Tibial artery (tissue), 4 donors: ENCODE data around the gene BRF1.

Source experiments
- DNase-seq, 2 donors: peaks; one replicate each; pipeline ENCODE4 v3.0.0-alpha.2; 2019
- H3K27ac ChIP-seq, 2 donors: fragments of 200-600 bp; sonication (generic) in 1 of 2; 1 replicate in 1 of 2; 2 replicates in 1 of 2; pipeline ENCODE4 v1.5.1; 2018 to 2019; ENCODE audit warnings: mild to moderate bottlenecking in 1 of 2
- H3K27me3 ChIP-seq, 2 donors: fragments of 200-600 bp; sonication (generic) in 1 of 2; one replicate each; pipeline versions ENCODE4 v1.5.1 to v1.6.0; 2016 to 2019
- H3K36me3 ChIP-seq, 3 donors: fragments of 200-600 bp; sonication (generic) in 2 of 3; one replicate each; pipeline ENCODE4 v1.5.1; 2016 to 2019; ENCODE audit warnings: mild to moderate bottlenecking in 2 of 3
- H3K4me1 ChIP-seq, 4 donors: fragments of 200-600 bp; sonication (generic) in 2 of 4; 1 replicate in 3 of 4; 2 replicates in 1 of 4; pipeline ENCODE4 v1.5.1; 2016 to 2019
- H3K4me3 ChIP-seq, 2 donors: fragments of 200-600 bp; sonication (generic) in 1 of 2; 1 replicate in 1 of 2; 2 replicates in 1 of 2; pipeline ENCODE4 v1.5.1; 2018 to 2019; ENCODE audit warnings: mild to moderate bottlenecking in 2 of 2
- H3K9me3 ChIP-seq, 3 donors: fragments of 200-600 bp; sonication (generic) in 1 of 3; one replicate each; pipeline ENCODE4 v1.5.1; 2016 to 2019
- intact Hi-C: fragments of 100-400 bp; cut with DNase I; formaldehyde crosslinking; loops from one replicate; pipeline ENCODE4 v1.15.0; 2023; ENCODE audit warnings: low total_unique reads
- TF ChIP-seq, protein P1 (sequence below), 2 experiments: fragments of 200-600 bp in 1 of 2; fragments of 450-650 bp in 1 of 2; IDR thresholded peaks; one replicate each; pipeline ENCODE4 v1.5.1; 2017 to 2019; ENCODE audit warnings: antibody characterized with exemption in 2 of 2, mild to moderate bottlenecking in 1 of 2, moderate library complexity in 1 of 2

BRF1 gene, protein sequence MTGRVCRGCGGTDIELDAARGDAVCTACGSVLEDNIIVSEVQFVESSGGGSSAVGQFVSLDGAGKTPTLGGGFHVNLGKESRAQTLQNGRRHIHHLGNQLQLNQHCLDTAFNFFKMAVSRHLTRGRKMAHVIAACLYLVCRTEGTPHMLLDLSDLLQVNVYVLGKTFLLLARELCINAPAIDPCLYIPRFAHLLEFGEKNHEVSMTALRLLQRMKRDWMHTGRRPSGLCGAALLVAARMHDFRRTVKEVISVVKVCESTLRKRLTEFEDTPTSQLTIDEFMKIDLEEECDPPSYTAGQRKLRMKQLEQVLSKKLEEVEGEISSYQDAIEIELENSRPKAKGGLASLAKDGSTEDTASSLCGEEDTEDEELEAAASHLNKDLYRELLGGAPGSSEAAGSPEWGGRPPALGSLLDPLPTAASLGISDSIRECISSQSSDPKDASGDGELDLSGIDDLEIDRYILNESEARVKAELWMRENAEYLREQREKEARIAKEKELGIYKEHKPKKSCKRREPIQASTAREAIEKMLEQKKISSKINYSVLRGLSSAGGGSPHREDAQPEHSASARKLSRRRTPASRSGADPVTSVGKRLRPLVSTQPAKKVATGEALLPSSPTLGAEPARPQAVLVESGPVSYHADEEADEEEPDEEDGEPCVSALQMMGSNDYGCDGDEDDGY

DNA sequence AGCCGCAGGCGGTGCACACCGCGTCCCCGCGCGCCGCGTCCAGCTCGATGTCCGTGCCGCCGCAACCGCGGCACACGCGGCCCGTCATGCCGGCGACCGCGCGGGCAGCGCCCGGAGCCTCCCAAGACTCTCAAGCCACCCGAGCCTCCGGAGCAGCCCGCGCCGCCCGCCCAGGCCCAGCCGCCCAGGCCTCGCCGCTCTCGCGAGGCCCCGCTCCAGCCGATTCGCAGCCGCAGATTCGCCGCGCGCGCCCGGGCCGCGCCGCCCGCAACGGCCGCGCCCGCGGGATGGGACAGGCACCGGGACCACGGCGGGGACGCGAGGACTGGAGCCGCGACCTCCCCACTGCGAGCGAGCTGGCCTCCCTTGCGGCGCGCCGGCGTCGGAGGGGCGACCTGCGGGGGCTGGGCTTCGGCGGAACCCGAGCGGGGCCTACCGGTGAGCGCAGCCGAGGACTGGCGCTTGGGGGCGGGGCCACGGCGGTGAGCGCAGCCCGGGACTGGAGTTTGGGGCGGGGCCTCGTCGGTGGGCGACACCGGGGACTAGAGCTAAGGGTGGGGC, at the start of gene BRF1:
Gene BRF1 (minus strand): TSS at position 460 of the 561 bp plus-strand sequence. CDS start 372 bp downstream, at position 88.
- Histone ChIP-seq H3K9me3 (no peaks in the 10 kb centered on the region), H3K4me3 (peak within 1 kb of the TSS; percentile 60 to 69), H3K36me3 (no peaks in the 10 kb centered on the region), H3K27ac (peak within 1 kb of the TSS; percentile 85 to 87), H3K27me3 (no peaks in the 10 kb centered on the region), H3K4me1 (peaks cover 0 to 23% (median 15%) of the 10 kb centered on the region in 4 donors)
- peak; percentile 95 to 97 for DNase-seq
- intact Hi-C loops, result loop anchor here (10.0 kb wide), 1 partner anchor 194 kb away; the partner anchor contains the start of gene TEDC1
- TF ChIP-seq, protein P1, sequence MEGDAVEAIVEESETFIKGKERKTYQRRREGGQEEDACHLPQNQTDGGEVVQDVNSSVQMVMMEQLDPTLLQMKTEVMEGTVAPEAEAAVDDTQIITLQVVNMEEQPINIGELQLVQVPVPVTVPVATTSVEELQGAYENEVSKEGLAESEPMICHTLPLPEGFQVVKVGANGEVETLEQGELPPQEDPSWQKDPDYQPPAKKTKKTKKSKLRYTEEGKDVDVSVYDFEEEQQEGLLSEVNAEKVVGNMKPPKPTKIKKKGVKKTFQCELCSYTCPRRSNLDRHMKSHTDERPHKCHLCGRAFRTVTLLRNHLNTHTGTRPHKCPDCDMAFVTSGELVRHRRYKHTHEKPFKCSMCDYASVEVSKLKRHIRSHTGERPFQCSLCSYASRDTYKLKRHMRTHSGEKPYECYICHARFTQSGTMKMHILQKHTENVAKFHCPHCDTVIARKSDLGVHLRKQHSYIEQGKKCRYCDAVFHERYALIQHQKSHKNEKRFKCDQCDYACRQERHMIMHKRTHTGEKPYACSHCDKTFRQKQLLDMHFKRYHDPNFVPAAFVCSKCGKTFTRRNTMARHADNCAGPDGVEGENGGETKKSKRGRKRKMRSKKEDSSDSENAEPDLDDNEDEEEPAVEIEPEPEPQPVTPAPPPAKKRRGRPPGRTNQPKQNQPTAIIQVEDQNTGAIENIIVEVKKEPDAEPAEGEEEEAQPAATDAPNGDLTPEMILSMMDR (IDR thresholded peaks at IDR 0.05), result no peak

DNA sequence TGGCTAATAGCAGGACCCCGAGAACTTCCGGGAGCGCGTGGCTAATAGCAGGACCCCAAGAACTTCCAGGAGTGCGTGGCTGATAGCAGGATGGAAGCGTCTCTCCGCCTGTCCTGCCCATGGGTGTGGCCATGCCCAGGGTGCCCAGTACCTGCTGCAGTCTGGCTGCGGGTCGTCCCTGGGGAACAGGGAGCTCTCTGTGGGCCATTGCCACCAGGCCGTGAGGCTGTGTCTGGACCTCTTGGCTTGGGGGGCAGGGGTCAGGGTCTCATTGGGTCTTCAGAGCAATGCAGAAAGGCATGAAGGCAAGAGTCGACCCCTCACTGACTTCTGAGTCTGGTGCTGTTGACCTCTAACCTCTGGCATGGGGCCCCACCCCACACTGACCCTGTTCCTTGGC, 49.2 kb upstream of the BRF1 start:
- Histone ChIP-seq H3K4me3 (no peak overlapping the region), H3K36me3 (peaks cover 0 to 37% (median 13%) of the 10 kb centered on the region in 3 donors), H3K9me3 (no peaks in the 10 kb centered on the region), H3K4me1 (no peaks in the 10 kb centered on the region), H3K27me3 (no peaks in the 10 kb centered on the region), H3K27ac (no peak overlapping the region)
- no peak for DNase-seq
- intact Hi-C loops, result loop anchor here (2.0 to 5.0 kb wide), 2 partner anchors 149 to 263 kb away; no protein-coding TSS in a partner anchor
- TF ChIP-seq, protein P1 (IDR thresholded peaks at IDR 0.05), result no peak

DNA sequence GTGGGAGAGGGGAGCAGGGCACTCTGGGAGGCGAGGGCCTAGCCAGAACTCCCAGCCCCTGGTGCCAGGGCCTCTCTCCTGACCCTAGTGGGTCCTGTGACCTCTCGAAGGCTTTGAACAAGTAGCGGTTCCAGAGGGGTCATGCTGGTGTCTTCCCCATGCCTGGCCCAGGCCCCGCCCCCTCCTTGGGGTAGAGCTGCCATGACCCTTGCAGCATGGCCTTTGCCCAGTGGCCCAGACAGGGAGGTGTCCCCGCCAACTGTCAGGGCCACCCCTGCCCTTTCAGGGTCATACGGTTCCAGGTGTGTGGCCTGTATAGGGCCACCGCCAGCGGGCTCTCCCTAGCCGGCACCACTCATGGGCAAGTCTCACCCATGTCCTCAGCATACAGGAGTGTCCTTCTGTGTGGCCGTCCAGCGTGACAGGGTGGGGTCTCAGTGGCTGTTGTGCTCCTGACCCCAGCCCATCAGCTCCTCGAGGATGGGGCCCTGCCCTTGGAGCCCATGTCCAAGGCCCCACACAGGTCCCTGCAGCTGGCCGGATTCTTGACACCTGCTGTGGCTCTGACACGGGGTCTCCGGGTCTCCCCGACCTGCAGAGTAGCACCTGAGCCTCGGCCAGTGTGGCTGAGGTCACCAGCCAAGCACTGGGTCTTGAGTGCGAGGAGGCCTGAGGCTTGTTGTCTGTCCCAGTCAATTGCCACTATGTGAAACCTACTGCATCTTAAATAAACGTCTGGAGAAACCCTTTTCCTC, 48.3 kb upstream of the BRF1 start:
- no peaks in the 10 kb centered on the region for H3K9me3 ChIP-seq
- H3K27me3 ChIP-seq, result no peaks in the 10 kb centered on the region
- no peak for DNase-seq
- peaks cover 0 to 31% (median 4%) of the 10 kb centered on the region in 3 donors for H3K36me3 ChIP-seq
- TF ChIP-seq, protein P1 (IDR thresholded peaks at IDR 0.05), result no peak
- intact Hi-C loops, result no loop called here
- no peak overlapping the region for H3K4me3 ChIP-seq
- no peaks in the 10 kb centered on the region for H3K4me1 ChIP-seq
- H3K27ac ChIP-seq, result no peak overlapping the region

DNA sequence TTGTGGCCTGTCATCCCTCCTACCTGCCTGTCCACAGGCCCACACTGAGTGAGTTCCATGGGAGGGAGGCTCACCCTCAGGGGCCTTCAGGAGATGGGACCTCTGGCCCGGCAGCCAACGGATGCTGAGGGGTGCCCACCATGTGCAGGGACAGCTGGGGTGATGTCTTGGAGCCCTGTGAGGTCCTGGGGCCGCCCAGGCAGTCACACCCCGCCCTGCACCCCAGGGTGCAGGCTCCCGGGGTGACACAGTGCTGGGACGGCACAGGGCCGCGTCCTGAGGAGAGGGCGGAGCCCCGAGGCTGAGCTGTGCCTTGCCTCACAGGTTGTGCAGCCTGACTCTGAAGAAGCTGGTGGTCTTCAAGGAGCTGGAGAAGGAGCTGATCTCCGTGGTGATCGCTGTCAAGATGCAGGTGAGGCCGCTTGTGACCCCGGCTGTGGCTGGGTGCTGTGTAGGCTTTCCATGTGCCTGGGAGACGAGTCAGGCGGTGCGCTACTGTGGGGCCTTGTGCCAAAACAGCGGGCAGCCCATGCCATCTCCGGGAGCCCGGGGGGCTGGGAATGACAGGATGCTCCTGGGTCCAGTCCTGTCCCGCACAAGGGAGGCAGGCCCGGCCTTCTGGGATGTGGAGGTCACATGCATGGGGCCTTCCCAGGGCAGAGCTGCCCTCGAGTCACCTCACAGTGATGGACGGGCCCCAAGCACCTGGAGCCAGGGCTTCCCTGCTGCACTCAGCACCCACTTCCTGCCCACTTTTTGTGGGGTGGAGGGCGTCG, 47.6 kb upstream of the BRF1 start:
- intact Hi-C loops, result no loop called here
- H3K9me3 ChIP-seq, result no peaks in the 10 kb centered on the region
- no peaks in the 10 kb centered on the region for H3K4me1 ChIP-seq
- TF ChIP-seq, protein P1 (IDR thresholded peaks at IDR 0.05), result no peak
- DNase-seq, result no peak
- H3K27me3 ChIP-seq, result no peaks in the 10 kb centered on the region
- H3K27ac ChIP-seq, result no peak overlapping the region
- peaks cover 0 to 30% (median under 1%) of the 10 kb centered on the region in 3 donors for H3K36me3 ChIP-seq
- no peak overlapping the region for H3K4me3 ChIP-seq
